OCI-LY7 (cell line): ENCODE measurements around the gene ADM5. TPM values are rescaled to one million over a fixed set of nuclear protein-coding genes. Genes with fewer than 3 reads are reported as not detected.

Experiments
- BruUV-seq: library from RNA; stranded (reverse); fragments of 400-500 nt; replicated peaks from 2 replicates; lab custom pipeline; 2021; lab: Mats Ljungman, UMichigan
- CTCF ChIA-PET: fragments of 300-600 bp; sonication (Branson Sonifier 250); formaldehyde crosslinking; loops from one replicate; lab custom pipeline; 2022; ENCODE audit warnings: antibody characterized with exemption; ENCODE audit not compliant: unreplicated experiment; lab: Charles Lee
- POLR2A ChIA-PET: fragments of 300-600 bp; sonication (Branson Sonifier 250); formaldehyde crosslinking; loops from one replicate; lab custom pipeline; 2022; ENCODE audit warnings: antibody characterized with exemption; lab: Charles Lee
- DNase-seq: peaks from one replicate; pipeline ENCODE4 v3.0.0-alpha.2; 2015; ENCODE audit warnings: low spot score
- H2AFZ ChIP-seq: fragments of 200-600 bp; sonication (generic), shearing (Covaris generic); 2 replicates; pipeline ENCODE4 v1.6.1; 2014; ENCODE audit warnings: mild to moderate bottlenecking, antibody characterized with exemption, low read length, moderate library complexity
- H3K27ac ChIP-seq: fragments of 200-600 bp; sonication (generic); 2 replicates; pipeline ENCODE4 v1.5.1; 2014; ENCODE audit warnings: mixed run types, low read depth, mild to moderate bottlenecking, moderate library complexity, low read length, inconsistent platforms; ENCODE audit not compliant: poor library complexity, severe bottlenecking
- H3K36me3 ChIP-seq: fragments of 200-600 bp; sonication (generic); 2 replicates; pipeline ENCODE4 v1.6.1; 2014; ENCODE audit warnings: mild to moderate bottlenecking, antibody characterized with exemption, low read length, moderate library complexity, mixed read lengths; ENCODE audit not compliant: insufficient read depth
- H3K4me1 ChIP-seq: fragments of 200-600 bp; sonication (generic); 2 replicates; pipeline ENCODE4 v1.5.1; 2014; ENCODE audit warnings: mild to moderate bottlenecking, low read length; ENCODE audit not compliant: insufficient read depth, poor library complexity, severe bottlenecking
- H3K4me2 ChIP-seq: fragments of 200-600 bp; sonication (generic); 2 replicates; pipeline ENCODE4 v1.6.1; 2014; ENCODE audit warnings: mild to moderate bottlenecking, low read length
- H3K4me3 ChIP-seq: fragments of 200-600 bp; sonication (generic); 2 replicates; pipeline ENCODE4 v1.5.1; 2014; ENCODE audit warnings: mild to moderate bottlenecking, low read depth, low read length; ENCODE audit not compliant: poor library complexity, severe bottlenecking
- H3K79me2 ChIP-seq: fragments of 200-600 bp; sonication (generic); 2 replicates; pipeline ENCODE4 v1.6.1; 2016; ENCODE audit warnings: low read depth, mild to moderate bottlenecking, low read length, moderate library complexity, mixed read lengths; ENCODE audit not compliant: insufficient read depth
- H3K9me2 ChIP-seq: fragments of 200-600 bp; sonication (generic); 2 replicates; pipeline ENCODE4 v1.6.1; 2016; ENCODE audit warnings: mild to moderate bottlenecking, low read length, mixed read lengths; ENCODE audit not compliant: insufficient read depth
- H3K9me3 ChIP-seq: fragments of 200-600 bp; sonication (generic); 2 replicates; pipeline ENCODE4 v1.6.1; 2014; ENCODE audit warnings: mild to moderate bottlenecking, mixed run types, low read length, mixed read lengths
- H4K20me1 ChIP-seq: fragments of 200-600 bp; sonication (generic); 2 replicates; pipeline ENCODE4 v1.6.1; 2014; ENCODE audit warnings: mild to moderate bottlenecking, antibody characterized with exemption, low read length, moderate library complexity, mixed read lengths; ENCODE audit not compliant: insufficient read depth
- EZH2phosphoT487 ChIP-seq: fragments of 200-600 bp; sonication (generic); IDR thresholded peaks from 2 replicates; pipeline ENCODE4 v1.6.1; 2018; ENCODE audit warnings: low read depth, borderline replicate concordance, mild to moderate bottlenecking, mixed run types, antibody characterized with exemption, low read length, moderate library complexity, mixed read lengths
- intact Hi-C: fragments of 100-400 bp; cut with micrococcal nuclease; formaldehyde crosslinking; loops from one replicate; pipeline ENCODE4 v1.10.0; 2022; ENCODE audit not compliant: unreplicated experiment
- total RNA-seq, 2 experiments: library from RNA; depleted of rRNA in 1 of 2; stranded (reverse); fragments of >200 nt in 1 of 2; shearing (Covaris generic) in 1 of 2; gene quantifications; 2 replicates each; pipeline ENCODE4 v1.2.3, GENCODE V29; 2014 to 2022
- TF ChIP-seq, protein P1 (sequence below): fragments of 200-600 bp; sonication (generic); conservative IDR thresholded peaks from 2 replicates; pipeline ENCODE4 v1.5.1; 2014; ENCODE audit warnings: mild to moderate bottlenecking, antibody characterized with exemption, low read length, moderate library complexity, mixed read lengths

Gene ADM5
- total RNA-seq, 2 experiments from 2014 or later: 15.3 to 16.5 TPM

DNA sequence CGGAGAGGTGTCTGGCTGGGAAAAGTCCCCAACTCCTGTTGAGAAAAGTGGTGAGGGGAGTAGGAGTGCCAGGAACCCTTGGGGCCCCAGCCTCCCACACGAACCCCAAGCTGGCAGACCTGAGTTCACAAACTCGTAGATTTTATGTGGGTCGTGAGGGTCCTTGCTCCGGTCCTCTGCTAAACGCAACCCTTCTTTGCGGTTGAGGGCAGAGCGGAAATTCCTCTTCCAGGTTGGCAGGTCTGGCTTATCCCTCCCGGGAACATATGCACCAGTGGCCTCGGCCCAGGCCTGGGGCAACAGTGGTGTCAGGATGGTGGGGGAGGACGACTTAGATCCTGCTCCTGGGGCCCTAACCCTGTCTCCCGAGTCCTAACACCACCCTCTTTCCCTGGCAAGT lies 26.2 kb upstream of the ADM5 start:
- no peak for DNase-seq
- no TSS peak for BruUV-seq
- no peak overlapping the region for H2AFZ ChIP-seq
- no peaks in the 10 kb centered on the region for H3K9me2 ChIP-seq
- intact Hi-C loops: no loop called here
- H3K4me2 ChIP-seq: no peak overlapping the region
- H3K27ac ChIP-seq: no peak overlapping the region
- H3K79me2 ChIP-seq: peaks cover 34% of the 10 kb centered on the region
- TF ChIP-seq EZH2phosphoT487: no peak
- TF ChIP-seq, protein P1, sequence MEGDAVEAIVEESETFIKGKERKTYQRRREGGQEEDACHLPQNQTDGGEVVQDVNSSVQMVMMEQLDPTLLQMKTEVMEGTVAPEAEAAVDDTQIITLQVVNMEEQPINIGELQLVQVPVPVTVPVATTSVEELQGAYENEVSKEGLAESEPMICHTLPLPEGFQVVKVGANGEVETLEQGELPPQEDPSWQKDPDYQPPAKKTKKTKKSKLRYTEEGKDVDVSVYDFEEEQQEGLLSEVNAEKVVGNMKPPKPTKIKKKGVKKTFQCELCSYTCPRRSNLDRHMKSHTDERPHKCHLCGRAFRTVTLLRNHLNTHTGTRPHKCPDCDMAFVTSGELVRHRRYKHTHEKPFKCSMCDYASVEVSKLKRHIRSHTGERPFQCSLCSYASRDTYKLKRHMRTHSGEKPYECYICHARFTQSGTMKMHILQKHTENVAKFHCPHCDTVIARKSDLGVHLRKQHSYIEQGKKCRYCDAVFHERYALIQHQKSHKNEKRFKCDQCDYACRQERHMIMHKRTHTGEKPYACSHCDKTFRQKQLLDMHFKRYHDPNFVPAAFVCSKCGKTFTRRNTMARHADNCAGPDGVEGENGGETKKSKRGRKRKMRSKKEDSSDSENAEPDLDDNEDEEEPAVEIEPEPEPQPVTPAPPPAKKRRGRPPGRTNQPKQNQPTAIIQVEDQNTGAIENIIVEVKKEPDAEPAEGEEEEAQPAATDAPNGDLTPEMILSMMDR: no peak
- H3K36me3 ChIP-seq: peaks cover 49% of the 10 kb centered on the region
- H3K4me1 ChIP-seq: peaks cover 17% of the 10 kb centered on the region
- no peaks in the 10 kb centered on the region for H4K20me1 ChIP-seq
- no peak overlapping the region for H3K4me3 ChIP-seq
- POLR2A ChIA-PET: no interaction called here
- H3K9me3 ChIP-seq: no peaks in the 10 kb centered on the region
- CTCF ChIA-PET: no interaction called here

DNA sequence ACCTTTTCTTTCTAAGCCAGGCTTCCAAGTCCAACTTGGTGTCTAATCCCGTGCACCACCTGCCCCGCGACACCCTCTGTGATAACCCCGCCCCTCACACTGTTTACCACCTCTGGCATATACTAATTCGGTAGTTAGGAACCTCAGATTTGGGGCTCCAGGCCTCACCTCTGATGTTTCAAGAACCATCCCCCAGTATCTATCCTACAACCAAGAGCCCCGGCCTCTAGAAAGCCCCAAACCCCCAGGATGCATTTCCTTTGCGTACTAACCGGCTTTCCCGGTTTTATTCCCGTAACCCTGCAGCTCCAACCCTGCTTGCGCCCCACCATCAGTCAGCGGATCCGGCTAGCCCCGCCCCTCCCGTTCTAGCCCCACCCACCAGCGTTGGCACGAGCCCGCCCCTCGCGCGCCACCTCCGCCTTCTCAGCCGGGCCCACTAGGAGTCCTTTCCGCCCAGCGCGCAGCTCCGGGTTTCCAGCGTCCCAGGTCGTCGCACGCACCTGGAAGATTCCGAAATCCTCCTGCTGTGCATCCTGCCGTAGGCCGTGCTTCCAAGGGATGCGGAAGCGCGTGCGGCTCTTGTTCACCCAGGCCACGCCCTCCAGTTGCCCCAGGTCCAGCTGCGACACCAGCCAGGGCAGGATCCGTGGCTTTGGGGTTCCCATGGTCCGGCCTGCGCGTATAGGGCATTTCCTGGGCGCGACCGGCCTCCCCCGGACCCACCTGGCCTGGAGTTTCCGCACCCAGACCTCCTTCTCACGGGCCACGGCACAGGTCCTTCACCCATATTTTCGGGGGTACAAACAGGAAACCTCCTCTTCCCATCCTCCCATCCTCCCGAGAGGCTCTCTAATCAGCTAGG lies 25.0 kb upstream of the ADM5 start:
- DNase-seq: peak; percentile 80
- BruUV-seq: no TSS peak

More for the DNA sequence above, 25.0 kb upstream of the ADM5 start:
- peak overlapping the region; percentile 87 for H3K4me2 ChIP-seq
- no peaks in the 10 kb centered on the region for H4K20me1 ChIP-seq
- H2AFZ ChIP-seq: no peak overlapping the region
- H3K27ac ChIP-seq: peak overlapping the region; percentile 89
- H3K4me3 ChIP-seq: peak overlapping the region; percentile 90
- CTCF ChIA-PET: no interaction called here
- no peaks in the 10 kb centered on the region for H3K9me3 ChIP-seq
- peaks cover 34% of the 10 kb centered on the region for H3K79me2 ChIP-seq
- H3K4me1 ChIP-seq: peaks cover 17% of the 10 kb centered on the region
- H3K9me2 ChIP-seq: no peaks in the 10 kb centered on the region
- H3K36me3 ChIP-seq: peaks cover 43% of the 10 kb centered on the region
- intact Hi-C loops: no loop called here
- TF ChIP-seq EZH2phosphoT487: no peak
- TF ChIP-seq, protein P1: no peak
- POLR2A ChIA-PET: interaction anchor here (0.6 to 2.2 kb wide), 3 partner anchors 11 to 75 kb away, joined by 3 to 8 read pairs (median 4); partner anchors contain the start of gene RRAS
